ENCODE results near the gene STMN1. TPM values are rescaled to one million over a fixed set of nuclear protein-coding genes. Genes with fewer than 3 reads are reported as not detected.
A peak's percentile ranks its signal among the peaks of the same experiment; 100 is the strongest.

Gene STMN1
- total RNA-seq, 1 donor from 2014 or later = 91.8 TPM

- H3K27ac ChIP-seq = no peak overlapping the region
- H3K9me3 ChIP-seq = no peaks in the 10 kb centered on the region
- H3K4me3 ChIP-seq = no peak overlapping the region
- no peaks in the 10 kb centered on the region for H3K27me3 ChIP-seq
- H3K4me1 ChIP-seq = peaks cover 22% of the 10 kb centered on the region
- DNase-seq (ENCODE audit: extremely low spot score in 2 of 2) = no peak
- TF ChIP-seq POLR2A (IDR thresholded peaks at IDR 0.05) (no peak), POLR2AphosphoS5 (IDR thresholded peaks at IDR 0.05; ENCODE audit: insufficient read depth in 1 of 2, low read depth in 1 of 2) (peak in 1 of 2 donors; percentile 16)
- peaks cover 0 to 4% of the 10 kb centered on the region in 2 donors for H3K36me3 ChIP-seq
- intact Hi-C loops (cut with DNase I) = no loop called here
Measured at GRCh38 chr1:25867210-25867991, 38.8 kb downstream of the STMN1 start.

- H3K27ac ChIP-seq = no peak overlapping the region
- intact Hi-C loops (cut with DNase I) = no loop called here
- DNase-seq (ENCODE audit: extremely low spot score in 2 of 2) = no peak
- no peak for TF ChIP-seq CTCF (IDR thresholded peaks at IDR 0.05)
- no peak for TF ChIP-seq POLR2AphosphoS5 (IDR thresholded peaks at IDR 0.05; ENCODE audit: insufficient read depth in 1 of 2, low read depth in 1 of 2)
- TF ChIP-seq POLR2A (IDR thresholded peaks at IDR 0.05) = no peak
- no peak overlapping the region for H3K4me3 ChIP-seq
- peaks cover 0 to 4% of the 10 kb centered on the region in 2 donors for H3K36me3 ChIP-seq
- H3K4me1 ChIP-seq = peaks cover 11% of the 10 kb centered on the region
- H3K9me3 ChIP-seq = no peaks in the 10 kb centered on the region
- H3K27me3 ChIP-seq = no peaks in the 10 kb centered on the region
Measured at GRCh38 chr1:25866288-25866687, 39.9 kb downstream of the STMN1 start.

- Histone ChIP-seq H3K4me1 (peaks cover 9% of the 10 kb centered on the region), H3K27ac (no peak overlapping the region), H3K4me3 (no peak overlapping the region), H3K36me3 (peaks cover 0 to 4% of the 10 kb centered on the region in 2 donors), H3K9me3 (no peaks in the 10 kb centered on the region), H3K27me3 (no peaks in the 10 kb centered on the region)
- no peak for TF ChIP-seq POLR2AphosphoS5 (IDR thresholded peaks at IDR 0.05; ENCODE audit: insufficient read depth in 1 of 2, low read depth in 1 of 2)
- no peak for TF ChIP-seq POLR2A (IDR thresholded peaks at IDR 0.05)
- TF ChIP-seq CTCF (IDR thresholded peaks at IDR 0.05) = no peak
- DNase-seq (ENCODE audit: extremely low spot score in 2 of 2) = no peak
- intact Hi-C loops (cut with DNase I) = no loop called here
Measured at GRCh38 chr1:25864434-25864833, 41.8 kb downstream of the STMN1 start.

GRCh38 chr1:25863486-25864262 lies 42.5 kb downstream of the STMN1 start:
- intact Hi-C loops (cut with DNase I) = no loop called here
- no peak overlapping the region for H3K27ac ChIP-seq
- TF ChIP-seq POLR2A (IDR thresholded peaks at IDR 0.05) (no peak), POLR2AphosphoS5 (IDR thresholded peaks at IDR 0.05; ENCODE audit: insufficient read depth in 1 of 2, low read depth in 1 of 2) (no peak), CTCF (IDR thresholded peaks at IDR 0.05) (no peak)

GRCh38 chr1:25862785-25863485 lies 43.3 kb downstream of the STMN1 start:
- intact Hi-C loops (cut with DNase I) = no loop called here
- Histone ChIP-seq H3K36me3 (peaks cover 0 to 4% of the 10 kb centered on the region in 2 donors), H3K27me3 (no peaks in the 10 kb centered on the region), H3K9me3 (no peaks in the 10 kb centered on the region), H3K4me3 (no peak overlapping the region), H3K4me1 (peaks cover 17% of the 10 kb centered on the region), H3K27ac (no peak overlapping the region)
- TF ChIP-seq POLR2AphosphoS5 (IDR thresholded peaks at IDR 0.05; ENCODE audit: insufficient read depth in 1 of 2, low read depth in 1 of 2) (no peak), CTCF (IDR thresholded peaks at IDR 0.05) (no peak), POLR2A (IDR thresholded peaks at IDR 0.05) (no peak)
- DNase-seq (ENCODE audit: extremely low spot score in 2 of 2) = no peak

More at GRCh38 chr1:25863486-25864262, 42.5 kb downstream of the STMN1 start:
- peaks cover 14% of the 10 kb centered on the region for H3K4me1 ChIP-seq
- H3K36me3 ChIP-seq = peaks cover 0 to 4% of the 10 kb centered on the region in 2 donors
- DNase-seq (ENCODE audit: extremely low spot score in 2 of 2) = no peak
- H3K4me3 ChIP-seq = no peak overlapping the region
- no peaks in the 10 kb centered on the region for H3K27me3 ChIP-seq
- H3K9me3 ChIP-seq = no peaks in the 10 kb centered on the region
